IMR-90 (cell line): ENCODE measurements around the gene APH1A. TPM values are rescaled to one million over a fixed set of nuclear protein-coding genes. Genes with fewer than 3 reads are reported as not detected.

ENCODE experiments used
- ATAC-seq: fragments of 200-7000 bp; cut with Tn5 transposase; 2 replicates; pipeline ENCODE4 v1.9.1; 2020; ENCODE audit warnings: low read depth, mild to moderate bottlenecking, moderate library complexity
- BruUV-seq: library from RNA; stranded (reverse); fragments of 400-500 nt; replicated peaks from 2 replicates; lab custom pipeline; 2021; lab: Mats Ljungman, UMichigan
- CTCF ChIA-PET: fragments of 300-600 bp; formaldehyde crosslinking; extraction: SDS; loops from one replicate; lab custom pipeline; 2021; ENCODE audit warnings: antibody characterized with exemption; lab: Yijun Ruan, JAX
- POLR2A ChIA-PET: fragments of 300-600 bp; sonication (Branson Sonifier 250); formaldehyde crosslinking; loops from one replicate; lab custom pipeline; 2022; ENCODE audit warnings: antibody characterized with exemption; ENCODE audit not compliant: unreplicated experiment; lab: Charles Lee
- DNase-seq: peaks from one replicate; pipeline ENCODE4 v3.0.0; 2013
- H2AFZ ChIP-seq: replicated peaks from 2 replicates; pipeline ENCODE3; 2013; ENCODE audit warnings: low read length, mild to moderate bottlenecking; ENCODE audit not compliant: poor library complexity
- H2AK5ac ChIP-seq: 2 replicates; pipeline ENCODE4 v1.6.1; 2013; ENCODE audit warnings: low read depth, low read length, inconsistent platforms
- H2AK9ac ChIP-seq: replicated peaks from 2 replicates; pipeline ENCODE3; 2013; ENCODE audit warnings: mild to moderate bottlenecking, low read depth, low read length, moderate library complexity; ENCODE audit not compliant: poor library complexity
- H2BK120ac ChIP-seq: 2 replicates; pipeline ENCODE4 v1.6.1; 2013; ENCODE audit warnings: low read depth, low read length, inconsistent platforms
- H2BK15ac ChIP-seq: 3 replicates; pipeline ENCODE4 v1.6.1; 2013; ENCODE audit warnings: low read depth, low read length, inconsistent platforms
- H2BK20ac ChIP-seq: 2 replicates; pipeline ENCODE4 v1.6.1; 2013; ENCODE audit warnings: low read depth, mild to moderate bottlenecking, inconsistent platforms, low read length, moderate library complexity
- H2BK5ac ChIP-seq: 2 replicates; pipeline ENCODE4 v1.6.1; 2013; ENCODE audit warnings: mild to moderate bottlenecking, low read depth, low read length, inconsistent platforms; ENCODE audit not compliant: poor library complexity, severe bottlenecking
- H3K14ac ChIP-seq: replicated peaks from 2 replicates; pipeline ENCODE4 v1.6.1; 2013; ENCODE audit warnings: low read depth, low read length, inconsistent platforms
- H3K18ac ChIP-seq: 2 replicates; pipeline ENCODE4 v1.6.1; 2013; ENCODE audit warnings: low read depth, low read length, control low read depth
- H3K23ac ChIP-seq: 2 replicates; pipeline ENCODE4 v1.6.1; 2013; ENCODE audit warnings: low read depth, low read length, inconsistent platforms
- H3K27ac ChIP-seq: 2 replicates; pipeline ENCODE4 v1.5.1; 2013; ENCODE audit warnings: mild to moderate bottlenecking, control low read depth, low read length; ENCODE audit not compliant: insufficient read depth
- H3K27me3 ChIP-seq: 2 replicates; pipeline ENCODE4 v1.6.1; 2013; ENCODE audit warnings: low read length; ENCODE audit not compliant: control insufficient read depth, insufficient read depth
- H3K36me3 ChIP-seq: 2 replicates; pipeline ENCODE4 v1.6.1; 2013; ENCODE audit warnings: low read length, mixed read lengths; ENCODE audit not compliant: control insufficient read depth, insufficient read depth
- H3K4ac ChIP-seq: 2 replicates; pipeline ENCODE4 v1.6.1; 2013; ENCODE audit warnings: low read depth, low read length, inconsistent platforms
- H3K4me1 ChIP-seq: 2 replicates; pipeline ENCODE4 v1.6.1; 2013; ENCODE audit warnings: low read length, mixed read lengths; ENCODE audit not compliant: control insufficient read depth, insufficient read depth
- H3K4me2 ChIP-seq: 2 replicates; pipeline ENCODE4 v1.6.1; 2013; ENCODE audit warnings: low read depth, mild to moderate bottlenecking, control low read depth, low read length, moderate library complexity
- H3K4me3 ChIP-seq: 2 replicates; pipeline ENCODE4 v1.5.1; 2013; ENCODE audit warnings: low read depth, mild to moderate bottlenecking, control low read depth, low read length, moderate library complexity; ENCODE audit not compliant: insufficient read depth
- H3K56ac ChIP-seq: 2 replicates; pipeline ENCODE4 v1.6.1; 2013; ENCODE audit warnings: low read length, inconsistent platforms; ENCODE audit not compliant: insufficient read depth; ENCODE audit errors: extremely low read depth
- H3K79me1 ChIP-seq, 2 experiments: 2 replicates each; pipeline ENCODE4 v1.6.1; 2013; ENCODE audit warnings: low read length in 2 of 2, inconsistent platforms in 1 of 2, low read depth in 1 of 2
- H3K9ac ChIP-seq: 2 replicates; pipeline ENCODE4 v1.6.1; 2013; ENCODE audit warnings: low read depth, low read length, control low read depth
- H3K9me1 ChIP-seq: 2 replicates; pipeline ENCODE4 v1.6.1; 2013; ENCODE audit warnings: low read length, inconsistent platforms; ENCODE audit not compliant: insufficient read depth
- H3K9me3 ChIP-seq: 2 replicates; pipeline ENCODE4 v1.6.1; 2013; ENCODE audit warnings: low read length; ENCODE audit not compliant: control insufficient read depth, insufficient read depth
- H4K20me1 ChIP-seq: 2 replicates; pipeline ENCODE4 v1.6.1; 2013; ENCODE audit warnings: low read length, inconsistent platforms; ENCODE audit not compliant: insufficient read depth
- H4K5ac ChIP-seq: 2 replicates; pipeline ENCODE4 v1.6.1; 2013; ENCODE audit warnings: mild to moderate bottlenecking, low read depth, low read length, control low read depth
- H4K8ac ChIP-seq, 2 experiments: 2 replicates each; pipeline ENCODE4 v1.6.1; 2013; ENCODE audit warnings: low read depth in 2 of 2, low read length in 2 of 2, control low read depth in 1 of 2, inconsistent platforms in 1 of 2
- H4K91ac ChIP-seq: 2 replicates; pipeline ENCODE4 v1.6.1; 2013; ENCODE audit warnings: low read depth, low read length, inconsistent platforms; ENCODE audit not compliant: insufficient read depth
- CEBPB ChIP-seq: IDR thresholded peaks from 2 replicates; pipeline ENCODE4 v1.6.1; 2012; ENCODE audit warnings: low read depth, low read length, improper control_type of control experiment
- RAD21 ChIP-seq: IDR thresholded peaks from 2 replicates; pipeline ENCODE4 v1.6.1; 2012; ENCODE audit warnings: low read length, improper control_type of control experiment
- WGBS, 2 experiments: methylation state at CpG; one replicate each; pipeline versions ENCODE4 v1.1.5 to v1.1.7; 2013; ENCODE audit warnings: missing lambda C conversion rate in 2 of 2; ENCODE audit not compliant: insufficient read length in 1 of 2; ENCODE audit errors: extremely low coverage in 2 of 2; 5-methylcytosine and 5-hydroxymethylcytosine counted together
- dilution Hi-C: fragments of 300-500 bp; cut with HindIII; formaldehyde crosslinking; loops from one replicate; pipeline ENCODE4 v1.14.3; 2018; ENCODE audit warnings: low sequenced_read_pairs; ENCODE audit not compliant: unreplicated experiment
- in situ Hi-C: fragments of 300-500 bp; cut with MboI; formaldehyde crosslinking; loops from 3 replicates; pipeline ENCODE4 v1.14.3; 2019; ENCODE audit warnings: low sequenced_read_pairs, inconsistent platforms, mixed read lengths
- intact Hi-C: fragments of 100-400 bp; cut with micrococcal nuclease; formaldehyde crosslinking; loops from 2 replicates; pipeline ENCODE4 v1.10.0; 2022
- polyA plus RNA-seq, 3 experiments: library from polyadenylated mRNA; depleted of rRNA; stranded (reverse); fragments of >200 nt; gene quantifications; 2 replicates each; pipeline ENCODE4 v1.2.3, GENCODE V29; 2012; ENCODE audit warnings: low replicate concordance in 1 of 3
- total RNA-seq: library from RNA; depleted of rRNA; stranded (reverse); fragments of >200 nt; gene quantifications from 2 replicates; pipeline ENCODE4 v1.2.3, GENCODE V29; 2012

Gene APH1A
- total and polyA plus RNA-seq, 2 of the 4 experiments (the other 2 are of a cell fraction): 62.0 to 94.2 TPM

DNA sequence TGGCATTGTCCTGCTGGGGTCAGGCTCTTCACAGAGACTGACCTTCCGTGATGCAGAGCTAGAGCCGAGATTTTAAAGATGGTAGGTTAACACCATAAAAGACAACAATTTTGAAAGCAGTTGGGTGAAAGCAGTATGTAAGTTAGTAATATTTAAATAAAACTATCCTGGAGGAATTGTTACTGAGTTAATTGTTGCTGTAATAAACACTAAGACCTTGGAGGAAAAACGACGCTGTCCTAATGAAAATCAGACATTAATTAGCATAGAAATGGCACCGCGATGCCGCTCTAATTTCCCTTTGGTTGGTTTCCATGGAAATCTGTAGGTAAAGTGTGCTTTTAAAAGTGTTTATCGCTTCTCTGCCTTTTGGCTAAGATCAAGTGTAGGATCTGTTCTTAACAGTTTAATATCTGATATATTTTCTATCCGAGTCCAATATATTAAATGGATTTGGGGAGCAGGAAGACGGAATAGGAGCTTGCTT, 32.2 kb downstream of the APH1A start:
- peak overlapping the region; percentile 97 for H2AK9ac ChIP-seq
- no peaks in the 10 kb centered on the region for H3K36me3 ChIP-seq
- peak overlapping the region; percentile 67 for H3K4me3 ChIP-seq
- H3K4ac ChIP-seq: peak overlapping the region; percentile 82
- H3K79me1 ChIP-seq: peaks cover 0 to 22% of the 10 kb centered on the region in 2 experiments; a peak in 2 of 4 replicates
- H3K23ac ChIP-seq: peak overlapping the region; percentile 78
- H3K27ac ChIP-seq: peak overlapping the region; percentile 36; the same call in 1 of the 2 replicates
- no peak overlapping the region for H3K18ac ChIP-seq
- H3K27me3 ChIP-seq: no peaks in the 10 kb centered on the region
- no peaks in the 10 kb centered on the region; the same call in 1 of the 2 replicates for H4K20me1 ChIP-seq
- ChIA-PET POLR2A (no interaction called here), CTCF (interaction anchor here (1.2 kb wide), 1 partner anchor 19 kb away, joined by 4 read pairs; no protein-coding TSS in a partner anchor)
- TF ChIP-seq RAD21 (no peak), CEBPB (no peak)
- peak overlapping the region; percentile 55; the same call in 1 of the 2 replicates for H3K9ac ChIP-seq
- dilution Hi-C loops: no loop called here
- peak overlapping the region; percentile 12 for H2BK20ac ChIP-seq
- H2BK15ac ChIP-seq: peak overlapping the region; percentile 38; the same call in 1 of the 3 replicates
- BruUV-seq: no TSS peak
- peak overlapping the region; percentile 62 for H2BK5ac ChIP-seq
- H3K4me1 ChIP-seq: 0 out of 2 replicates have a peak, but pooled peaks cover 3% of the 10 kb centered on the region
- DNase-seq: no peak
- H3K56ac ChIP-seq: peak overlapping the region; percentile 92
- H2AK5ac ChIP-seq: peak overlapping the region; percentile 71; the same call in 1 of the 2 replicates
- peak overlapping the region; percentile 55 to 84 for H4K8ac ChIP-seq
- no peak overlapping the region for H4K5ac ChIP-seq
- no peak for ATAC-seq
- peak overlapping the region; percentile 86 for H3K14ac ChIP-seq
- H3K9me1 ChIP-seq: no peaks in the 10 kb centered on the region
- intact Hi-C loops: loop anchor here (5.0 kb wide), 1 partner anchor 46 kb away; the partner anchor contains the start of gene CIART
- 47% methylated on average over 3 of the region's 10 CpGs; no CpG with 5 or more reads in 1 of the 2 experiments for WGBS, 2 experiments
- in situ Hi-C loops: no loop called here
- peak overlapping the region; percentile 43; the same call in 1 of the 2 replicates for H2BK120ac ChIP-seq
- peak overlapping the region; percentile 73 for H4K91ac ChIP-seq
- H2AFZ ChIP-seq: peak overlapping the region; percentile 97
- H3K9me3 ChIP-seq: no peaks in the 10 kb centered on the region
- peak overlapping the region; percentile 94 for H3K4me2 ChIP-seq
